Left colon (tissue), 2 donors: ENCODE data around the gene TM4SF18. TPM values are rescaled to one million over a fixed set of nuclear protein-coding genes. Genes with fewer than 3 reads are reported as not detected.
"Not testable (repeated sequence)": the region's sequence is repeated elsewhere in the genome, so short reads cannot be mapped to it uniquely, and the experiment has no call there.

Experiments used
- ATAC-seq: fragments of 200-7000 bp; cut with Tn5 transposase; one replicate; pipeline ENCODE4 v1.9.1; 2020; ENCODE audit warnings: mild to moderate bottlenecking, moderate library complexity
- DNase-seq, 2 donors: peaks; one replicate each; pipeline ENCODE4 v3.0.0-alpha.2; 2020
- intact Hi-C, 2 donors: fragments of 100-400 bp; cut with DNase I in 1 of 2; cut with micrococcal nuclease in 1 of 2; formaldehyde crosslinking; loops; one replicate each; pipeline versions ENCODE4 v1.11.2 to v1.14.0; 2022; cut with DNase I, micrococcal nuclease
- total RNA-seq, 2 donors: library from RNA; stranded (reverse); fragmentation: NEBNext Ultra II Directional; extraction: Animal tissue kit (Norgen Biotek cat#: 25700); gene quantifications; one replicate each; pipeline ENCODE4 v1.2.1, GENCODE V29; 2021
- donor health status: DM: no; HTN: no; CAD: no.
- donor health status: DM: yes; HTN: yes; CAD: no.

Gene TM4SF18
- total RNA-seq, 2 donors from 2014 or later: 0.95 to 2.0 TPM

DNA sequence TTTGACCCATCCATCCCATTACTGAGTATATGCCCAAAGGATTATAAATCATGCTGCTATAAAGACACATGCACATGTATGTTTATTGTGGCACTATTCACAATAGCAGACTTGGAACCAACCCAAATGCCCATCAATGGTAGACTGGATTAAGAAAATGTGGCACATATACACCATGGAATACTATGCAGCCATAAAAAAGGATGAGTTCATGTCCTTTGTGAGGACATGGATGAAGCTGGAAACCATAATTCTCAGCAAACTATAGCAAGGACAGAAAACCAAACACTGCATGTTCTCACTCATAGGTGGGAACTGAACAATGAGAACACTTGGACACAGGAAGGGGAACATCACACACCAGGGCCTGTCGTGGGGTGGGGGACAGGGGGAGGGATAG lies 4.0 kb upstream of the TM4SF18 start:
- DNase-seq, ATAC-seq, intact Hi-C loops: not testable (repeated sequence)

DNA sequence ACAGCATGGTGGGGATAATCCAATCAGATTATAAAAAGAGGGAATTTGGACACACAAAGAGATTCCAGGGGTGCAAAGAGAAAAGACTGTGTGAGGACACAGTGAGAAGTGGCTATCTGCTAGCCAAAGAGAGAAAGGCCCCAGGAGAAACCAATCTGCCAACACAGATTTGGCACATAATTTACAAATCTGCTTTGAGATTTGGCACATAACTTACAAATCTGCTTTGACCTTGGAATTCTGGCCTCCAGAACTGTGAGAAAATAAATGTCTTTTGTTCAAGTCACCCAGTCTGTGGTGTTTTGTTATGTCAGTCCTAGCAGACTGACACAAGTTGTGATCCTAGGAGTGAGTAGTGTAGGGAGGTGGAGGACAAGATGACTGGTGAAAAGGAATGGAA lies 3.5 kb upstream of the TM4SF18 start:
- ATAC-seq: no peak
- intact Hi-C loops: no loop called here

DNA sequence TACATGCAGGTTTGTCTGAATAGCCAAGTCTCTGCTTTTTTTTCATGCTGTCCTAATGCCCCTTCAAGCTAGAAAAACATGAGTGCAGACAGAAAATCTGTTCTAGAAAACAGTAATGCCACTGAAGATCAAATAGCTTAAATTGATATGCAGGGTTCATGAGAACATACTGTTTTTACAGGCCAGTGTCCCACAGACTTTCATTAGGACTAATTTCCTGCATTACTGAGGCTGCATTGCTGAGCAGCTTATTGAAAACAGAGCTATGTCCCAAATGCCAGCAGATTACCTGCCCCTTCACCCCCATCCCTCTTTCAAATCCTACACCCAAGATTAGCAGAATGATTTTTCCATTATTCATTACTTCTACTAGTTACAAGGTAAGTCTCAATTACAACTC lies 665 bp downstream of the TM4SF18 start:
- intact Hi-C loops: no loop called here
- DNase-seq (no peak), ATAC-seq (no peak)

More for the DNA sequence above, 3.5 kb upstream of the TM4SF18 start:
- DNase-seq: no peak

DNA sequence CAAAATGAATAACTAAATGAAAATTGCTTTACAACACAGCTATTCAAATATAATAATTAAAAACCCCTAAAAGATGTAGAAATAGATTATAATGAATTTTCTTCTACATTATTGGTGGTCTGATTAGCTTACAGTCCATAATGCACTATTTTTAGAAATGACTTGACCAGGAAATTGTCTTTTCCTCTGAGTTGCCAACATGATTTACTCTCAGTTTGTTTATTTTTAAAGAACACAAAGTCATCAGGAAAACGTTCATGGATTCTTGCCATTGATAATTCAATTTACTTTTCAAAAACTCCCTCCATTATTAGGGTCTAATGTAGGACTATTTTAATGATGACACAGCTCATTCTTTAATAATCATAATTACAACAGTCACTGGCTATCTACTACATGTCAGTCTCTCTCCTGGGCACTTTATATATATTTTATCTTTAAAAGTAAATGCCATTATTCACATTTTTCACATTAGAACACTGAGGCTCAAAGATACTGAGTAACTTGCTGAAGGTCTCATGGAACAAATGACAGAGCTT lies 1.1 kb downstream of the TM4SF18 start:
- DNase-seq: no peak
- intact Hi-C loops: no loop called here
- no peak for ATAC-seq

DNA sequence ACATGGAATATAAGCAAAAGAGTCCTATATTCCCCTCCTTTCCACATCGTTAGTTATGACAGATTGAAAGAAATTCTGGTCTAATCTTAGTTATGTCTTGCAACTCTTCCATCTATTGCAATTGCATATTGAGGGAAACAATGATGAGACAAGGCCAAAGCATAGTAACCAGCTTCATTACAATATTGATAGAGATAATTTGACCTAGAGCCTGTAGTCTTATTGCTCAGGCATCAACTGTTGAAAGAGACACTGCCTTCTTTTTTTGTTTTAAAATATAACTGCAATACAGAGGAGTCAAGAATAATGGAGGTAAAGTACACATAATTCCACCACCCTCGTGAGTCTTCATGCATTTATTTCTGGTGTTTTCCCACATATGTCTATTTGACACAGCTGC lies 2.0 kb downstream of the TM4SF18 start:
- DNase-seq: no peak
- ATAC-seq: no peak
- intact Hi-C loops: no loop called here

DNA sequence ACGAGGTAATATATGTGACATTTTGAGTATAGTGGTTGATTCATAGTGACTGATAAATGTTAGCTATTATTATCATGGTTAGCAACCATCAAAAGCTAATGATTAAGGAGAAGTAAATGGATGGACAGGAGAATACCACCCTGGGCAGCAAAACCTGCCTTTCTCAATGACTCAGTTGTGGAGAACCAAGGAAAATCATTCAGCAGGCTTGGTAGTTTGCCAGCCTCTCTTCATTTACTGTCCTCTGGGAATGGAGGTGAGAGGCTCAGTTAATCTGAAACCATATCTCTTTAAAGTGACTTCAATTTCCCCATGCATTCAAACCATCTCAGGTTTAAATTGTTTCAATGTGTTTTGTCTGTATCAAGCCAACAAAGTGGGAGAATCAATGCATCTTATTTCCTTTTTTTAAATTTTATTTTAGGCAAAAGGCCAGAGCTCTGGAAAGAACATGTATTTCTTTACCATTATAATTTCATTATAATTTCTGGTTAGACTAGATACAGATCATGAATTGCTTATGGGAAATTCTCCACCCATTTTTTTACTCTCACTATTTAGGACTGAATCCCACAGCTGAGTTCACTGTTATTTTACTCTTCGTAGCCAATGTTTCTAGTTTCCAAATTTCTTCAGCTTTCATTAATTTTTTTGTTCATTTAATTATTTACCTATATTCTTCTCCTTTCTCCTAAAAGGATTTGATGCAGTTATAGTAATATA lies 2.7 kb downstream of the TM4SF18 start:
- intact Hi-C loops: no loop called here
- ATAC-seq: no peak

DNA sequence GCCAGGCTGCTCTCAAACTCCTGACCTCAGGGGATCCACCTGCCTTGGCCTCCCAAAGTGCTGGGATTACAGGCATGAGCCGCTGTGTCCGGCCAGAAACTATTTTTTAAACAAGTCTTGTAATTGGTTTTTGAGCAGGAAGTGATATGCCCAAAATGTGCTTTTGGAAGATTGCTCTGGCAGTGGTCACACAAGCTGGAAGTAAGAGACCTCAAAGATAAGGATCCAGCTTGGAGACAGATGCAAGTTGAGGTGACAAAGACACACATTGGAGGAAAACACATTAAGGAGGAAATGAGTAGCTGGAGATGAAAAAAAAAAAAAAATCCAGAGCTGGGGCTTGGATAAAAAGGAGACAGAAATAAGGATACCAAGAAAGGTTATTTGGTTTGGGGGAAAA lies 6.3 kb downstream of the TM4SF18 start:
- intact Hi-C loops: no loop called here
- ATAC-seq (no peak), DNase-seq (no peak)

More for the DNA sequence above, 2.7 kb downstream of the TM4SF18 start:
- no peak for DNase-seq

DNA sequence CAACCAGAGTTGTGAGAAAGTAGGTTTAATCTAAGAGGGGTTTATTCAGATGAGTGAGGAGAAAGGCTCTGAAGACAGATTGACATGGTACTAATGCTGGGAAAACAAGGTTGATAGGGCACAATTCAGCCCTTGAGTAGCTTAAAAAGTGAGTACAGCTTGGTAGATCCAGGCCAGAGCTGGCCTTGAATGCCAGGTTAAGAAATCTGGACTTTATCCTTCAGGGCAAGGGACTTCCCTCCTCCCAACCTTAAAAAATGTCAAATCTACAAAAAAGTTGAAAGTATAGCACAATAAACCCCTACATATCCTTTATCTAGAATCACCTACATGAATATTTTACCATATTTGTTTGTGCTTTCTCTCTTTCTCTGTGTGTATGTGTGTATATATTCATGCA lies 7.9 kb downstream of the TM4SF18 start:
- intact Hi-C loops: no loop called here
- ATAC-seq (no peak), DNase-seq (no peak)

DNA sequence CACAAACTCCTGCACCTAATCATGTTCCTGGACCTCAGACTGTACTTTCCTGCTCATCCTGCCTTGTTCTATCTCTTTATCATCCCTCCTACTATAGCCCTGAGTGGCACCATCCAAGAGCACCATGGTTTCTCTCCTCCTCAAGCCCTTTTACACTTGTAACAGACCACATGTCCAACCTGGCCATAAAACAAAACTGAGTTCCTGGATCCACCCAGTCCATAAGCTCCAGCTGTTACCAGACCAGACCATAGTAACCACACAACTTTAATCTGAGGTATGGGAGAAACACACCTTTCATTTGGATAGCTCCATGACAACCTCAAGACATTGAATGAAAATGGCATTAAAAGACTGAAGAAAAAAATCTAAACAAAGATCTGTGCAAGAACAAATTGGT lies 9.1 kb downstream of the TM4SF18 start:
- peak; percentile 85 for ATAC-seq
- intact Hi-C loops: no loop called here
- no peak for DNase-seq

DNA sequence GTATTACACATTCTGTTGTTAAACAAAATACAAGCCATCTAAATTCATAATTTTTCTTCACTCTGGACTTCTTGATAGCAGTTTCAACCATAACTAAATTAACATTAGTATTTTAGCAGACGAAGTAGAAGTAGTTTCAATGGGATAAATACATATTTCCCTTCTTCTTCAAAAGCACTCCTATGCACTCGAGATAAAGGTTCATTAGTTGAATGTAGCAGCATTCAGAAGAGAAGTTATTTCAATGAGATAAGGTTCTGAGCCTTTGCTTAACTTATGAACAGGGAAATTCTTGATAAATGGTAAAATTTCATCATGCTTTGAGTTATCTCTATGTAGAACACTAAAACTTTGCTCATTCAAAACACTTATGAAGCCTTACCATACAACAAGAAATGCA lies 11.8 kb downstream of the TM4SF18 start:
- intact Hi-C loops: no loop called here
- ATAC-seq: no peak

DNA sequence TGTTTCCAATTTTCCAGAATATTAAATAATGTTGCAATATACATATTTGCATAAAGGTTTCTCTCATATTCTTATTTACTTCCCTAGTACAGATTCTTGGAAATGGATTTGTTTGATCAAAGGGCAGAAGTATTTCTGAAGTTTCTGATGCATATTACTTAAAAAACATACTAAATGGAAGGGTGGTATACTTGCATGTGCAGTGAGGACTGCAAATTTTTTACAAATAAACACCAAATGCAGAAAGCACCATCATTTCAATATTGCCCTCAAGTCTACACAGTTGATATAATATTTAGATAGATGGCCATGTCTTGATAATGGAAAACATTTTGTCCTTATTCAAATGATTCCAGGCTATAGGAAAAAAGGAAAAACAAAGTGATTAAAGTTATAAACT lies 12.3 kb downstream of the TM4SF18 start:
- intact Hi-C loops: no loop called here
- ATAC-seq (no peak), DNase-seq (no peak)

More for the DNA sequence above, 11.8 kb downstream of the TM4SF18 start:
- DNase-seq: no peak

DNA sequence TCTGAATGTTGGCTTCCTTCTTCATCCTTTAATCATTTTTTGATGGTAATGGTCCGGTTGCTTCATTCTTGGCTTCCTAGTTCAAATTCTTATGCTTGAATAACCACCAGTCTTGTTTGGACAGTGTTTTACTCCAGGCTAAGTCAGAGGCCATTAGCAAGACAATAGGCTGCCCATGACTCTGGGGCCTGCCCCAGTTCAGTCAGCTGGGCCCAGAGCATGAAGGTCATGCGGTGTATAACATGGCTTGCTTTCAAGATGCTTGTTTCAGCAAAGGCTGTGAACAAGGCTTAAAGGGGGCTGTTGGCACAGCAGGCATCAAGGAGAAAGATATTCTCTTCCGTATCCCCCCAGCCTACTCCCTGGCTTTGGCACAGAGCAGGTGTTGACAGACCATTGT lies 13.7 kb downstream of the TM4SF18 start:
- ATAC-seq (no peak), DNase-seq (no peak)
- intact Hi-C loops: no loop called here

DNA sequence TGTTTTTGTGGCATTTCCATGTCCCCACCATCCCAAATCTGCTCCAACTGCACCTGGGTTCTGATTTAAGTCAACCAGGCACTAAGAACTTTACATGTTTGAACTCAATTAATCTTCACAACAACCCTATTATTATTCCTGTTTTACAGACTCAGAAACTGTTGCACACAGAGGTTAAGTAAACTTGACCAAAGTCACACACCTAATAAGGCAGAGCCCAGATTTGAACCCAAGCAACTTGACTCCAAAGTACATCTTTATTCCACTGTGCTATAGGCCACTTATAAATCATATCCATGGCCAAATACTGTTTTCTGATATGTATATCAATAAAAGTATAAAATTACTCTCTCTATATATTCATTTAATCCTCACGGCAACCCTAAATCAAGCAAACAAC lies 16.4 kb downstream of the TM4SF18 start:
- DNase-seq: no peak
- no peak for ATAC-seq
- intact Hi-C loops: no loop called here

DNA sequence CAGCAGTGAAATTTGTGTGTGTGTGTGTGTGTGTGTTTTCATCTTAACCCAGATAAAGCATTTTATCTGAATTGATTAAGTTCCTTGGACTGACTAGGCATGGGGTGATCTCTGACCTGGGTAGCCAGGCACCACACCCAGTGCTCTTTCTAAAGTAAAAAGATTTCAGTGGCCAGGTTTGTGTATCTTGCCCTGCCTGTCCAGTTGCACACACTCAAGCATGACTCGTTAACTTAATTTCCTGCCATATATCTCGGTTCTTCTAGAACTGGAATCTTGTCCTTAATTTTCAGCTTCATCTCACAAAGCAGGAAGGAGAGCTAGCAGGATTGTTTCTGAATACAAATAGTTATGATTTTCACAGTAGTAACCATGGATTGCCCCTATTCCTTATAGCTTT lies 17.0 kb downstream of the TM4SF18 start:
- intact Hi-C loops: no loop called here
- ATAC-seq: peak; percentile 97
- peak in 1 of 2 donors; percentile 6 for DNase-seq

DNA sequence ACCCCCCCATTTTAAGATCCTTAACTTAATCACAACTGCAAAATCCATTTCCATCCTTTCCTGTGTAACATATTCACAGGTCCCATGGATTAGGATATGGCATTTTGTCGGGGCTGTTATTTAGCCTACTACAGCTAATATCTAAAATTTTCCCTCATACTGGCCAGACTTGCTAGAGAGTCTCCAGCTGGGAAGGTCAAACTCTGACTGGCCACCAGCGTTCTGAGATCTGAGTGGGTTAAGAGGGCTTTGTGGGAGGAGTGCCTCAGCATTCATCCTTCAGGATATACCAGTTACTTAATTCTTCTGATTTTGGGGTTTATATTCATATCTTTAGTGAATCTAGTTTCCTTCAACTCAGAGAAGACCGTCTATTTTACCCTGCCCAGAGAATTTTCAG lies 17.7 kb downstream of the TM4SF18 start:
- intact Hi-C loops: no loop called here
- ATAC-seq: no peak
- no peak for DNase-seq

DNA sequence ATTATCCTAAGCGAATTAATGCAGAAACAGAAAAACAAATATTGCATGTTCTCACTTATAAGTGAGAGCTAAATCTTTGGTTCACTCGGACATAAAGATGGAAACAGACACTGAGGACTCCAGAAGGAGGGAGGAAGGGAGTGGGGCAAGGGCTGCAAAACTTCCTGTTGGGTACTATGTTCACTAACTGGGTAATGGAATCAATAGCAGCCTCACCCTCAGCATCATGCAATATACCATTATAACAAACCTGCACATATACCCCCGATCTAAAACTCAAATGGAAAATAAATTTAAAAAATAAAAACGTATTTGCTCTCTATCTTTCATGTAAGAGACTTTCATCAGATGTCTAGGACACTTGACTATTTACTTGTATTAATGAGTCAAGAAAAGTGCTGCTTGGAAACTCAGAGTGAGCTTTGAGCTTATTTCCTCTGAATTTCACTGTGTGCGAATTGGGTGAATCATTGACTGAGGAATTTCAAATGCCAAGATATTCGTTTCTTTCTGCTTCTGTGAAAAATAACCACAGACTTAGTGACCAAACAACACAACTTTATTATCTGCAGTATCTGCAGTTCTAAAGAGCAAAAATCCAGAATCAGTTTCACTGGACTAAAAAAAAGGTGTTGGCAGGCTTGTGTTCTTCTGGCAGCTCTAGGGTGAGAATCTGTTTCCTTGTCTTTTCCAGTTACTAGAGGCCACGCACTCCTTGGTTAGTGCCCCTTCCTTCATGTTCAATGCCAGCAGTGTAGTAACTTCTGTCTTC lies 18.4 kb downstream of the TM4SF18 start:
- DNase-seq (no peak), ATAC-seq (peak; percentile 50)
- intact Hi-C loops: no loop called here

DNA sequence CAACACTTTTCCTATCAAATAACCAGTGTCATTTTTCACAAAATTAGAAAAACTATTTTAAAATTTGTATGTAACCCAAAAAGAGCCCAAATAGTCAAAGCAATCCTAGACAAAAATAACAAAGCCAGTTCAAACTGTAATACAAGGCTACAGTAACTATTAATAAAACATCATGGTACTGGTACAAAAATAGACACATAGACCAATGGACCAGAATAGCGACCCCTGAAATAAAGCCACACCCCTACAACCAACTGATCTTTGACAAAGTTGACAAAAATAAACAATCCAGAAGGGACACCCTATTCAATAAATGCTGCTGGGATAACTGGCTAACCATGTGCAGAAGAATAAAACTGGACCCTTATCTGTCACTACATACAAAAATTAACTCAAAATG lies 19.9 kb downstream of the TM4SF18 start:
- ATAC-seq (no peak), DNase-seq (no peak)
- intact Hi-C loops: no loop called here

DNA sequence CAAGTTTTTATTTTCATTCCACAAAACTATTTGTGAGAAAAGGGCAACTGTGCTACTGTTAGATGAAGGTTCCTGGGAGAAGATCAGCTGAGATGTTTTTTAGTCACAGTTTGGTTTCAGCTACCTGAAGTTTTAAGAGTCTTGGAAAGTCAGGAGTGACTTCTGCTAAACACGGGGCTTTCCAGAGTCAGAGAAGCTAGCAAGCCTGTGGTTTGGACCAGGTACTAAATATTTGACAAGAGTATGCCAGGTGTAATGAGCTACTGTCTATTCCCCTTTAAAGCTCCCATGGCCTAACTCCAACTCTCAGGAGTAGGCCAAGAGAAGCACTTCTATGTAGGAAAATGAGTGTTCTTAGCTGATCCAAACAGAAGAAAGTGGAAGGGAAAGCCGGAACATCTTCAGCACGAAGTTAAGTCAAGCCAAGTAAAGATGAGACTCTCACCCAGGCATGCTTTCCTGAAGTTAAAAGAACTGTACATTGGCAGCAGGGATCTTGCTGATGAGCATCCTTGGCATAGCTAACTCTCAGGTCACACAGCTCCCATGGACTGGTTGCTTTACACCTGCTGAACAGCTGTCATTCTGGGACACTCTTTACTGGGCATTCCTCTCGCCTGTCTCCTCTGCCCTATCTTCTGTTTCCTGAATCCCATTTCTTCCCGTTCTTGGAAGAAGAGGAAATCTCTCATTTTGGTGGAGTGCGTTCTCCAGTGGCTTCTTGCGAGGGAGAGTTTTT lies 22.5 kb downstream of the TM4SF18 start:
- ATAC-seq: no peak

DNA sequence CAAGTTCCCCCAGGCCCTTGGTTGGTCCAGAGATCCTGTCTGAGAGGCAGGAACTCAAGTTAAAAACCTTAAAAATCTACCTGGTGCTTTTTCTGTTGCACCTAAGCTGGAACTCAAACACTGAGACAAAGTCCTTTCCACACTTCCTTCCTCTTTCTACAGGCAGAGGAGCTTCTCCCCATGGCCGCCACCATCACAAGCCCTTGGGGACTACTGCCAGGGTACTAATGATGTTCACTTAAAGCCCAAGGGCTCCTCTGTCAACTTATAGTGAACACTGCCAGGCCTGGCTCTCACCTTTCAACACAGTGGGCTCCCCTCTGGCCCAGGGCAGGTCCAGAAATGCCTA lies 26.0 kb downstream of the TM4SF18 start:
- no peak for DNase-seq
- no peak for ATAC-seq
- intact Hi-C loops: no loop called here

More for the DNA sequence above, 22.5 kb downstream of the TM4SF18 start:
- intact Hi-C loops: no loop called here
- no peak for DNase-seq
